Lung (tissue), 16 donors: ENCODE data around the gene RFK. TPM values are rescaled to one million over a fixed set of nuclear protein-coding genes. Genes with fewer than 3 reads are reported as not detected.

Source experiments
- ATAC-seq: fragments of 200-7000 bp; cut with Tn5 transposase; one replicate; pipeline ENCODE4 v1.9.1; 2020; ENCODE audit warnings: moderate number of reproducible peaks; ENCODE audit not compliant: insufficient read depth, low FRiP score
- DNase-seq, 3 donors: peaks; one replicate each; pipeline ENCODE4 v3.0.0-alpha.2; 2013 to 2017
- H3K27ac ChIP-seq, 2 donors: one replicate each; pipeline ENCODE4 v1.5.1; 2013; ENCODE audit warnings: mild to moderate bottlenecking in 2 of 2, moderate library complexity in 2 of 2, control low read depth in 1 of 2, inconsistent platforms in 1 of 2, low read depth in 1 of 2, low read length in 1 of 2
- H3K27me3 ChIP-seq, 3 donors: one replicate each; pipeline ENCODE4 v1.5.1; 2013; ENCODE audit warnings: low read length in 2 of 3; ENCODE audit not compliant: control insufficient read depth in 3 of 3, insufficient read depth in 3 of 3
- H3K36me3 ChIP-seq, 4 donors: one replicate each; pipeline ENCODE4 v1.5.1; 2013; ENCODE audit warnings: low read length in 4 of 4, mild to moderate bottlenecking in 1 of 4, moderate library complexity in 1 of 4; ENCODE audit not compliant: control insufficient read depth in 4 of 4, insufficient read depth in 4 of 4
- H3K4me1 ChIP-seq, 5 donors: one replicate each; pipeline ENCODE4 v1.5.1; 2013; ENCODE audit warnings: low read length in 5 of 5, mild to moderate bottlenecking in 2 of 5, moderate library complexity in 1 of 5; ENCODE audit not compliant: control insufficient read depth in 5 of 5, insufficient read depth in 5 of 5
- H3K4me3 ChIP-seq: one replicate; pipeline ENCODE4 v1.5.1; 2013; ENCODE audit warnings: mild to moderate bottlenecking, control low read depth, moderate library complexity
- H3K9ac ChIP-seq, 2 donors: one replicate each; pipeline ENCODE4 v1.5.1; 2013; ENCODE audit warnings: low read length in 2 of 2, control low read depth in 1 of 2; ENCODE audit not compliant: insufficient read depth in 1 of 2
- H3K9me3 ChIP-seq, 4 donors: one replicate each; pipeline ENCODE4 v1.5.1; 2013; ENCODE audit warnings: low read length in 3 of 4, mild to moderate bottlenecking in 1 of 4, moderate library complexity in 1 of 4; ENCODE audit not compliant: control insufficient read depth in 4 of 4, insufficient read depth in 3 of 4
- CTCF ChIP-seq: IDR thresholded peaks from 2 replicates; pipeline ENCODE4 v1.5.1; 2012; ENCODE audit warnings: mild to moderate bottlenecking; ENCODE audit errors: control extremely low read depth, extremely low read depth
- WGBS, 2 donors: extraction: QIAGEN DNeasy Blood & Tissue Kit; methylation state at CpG; one replicate each; pipeline ENCODE4 v1.1.7; 2013; 5-methylcytosine and 5-hydroxymethylcytosine counted together
- long read RNA-seq, 5 donors: transcript quantifications; one replicate each; lab custom pipeline, GENCODE V29; 2026
- polyA plus RNA-seq, 2 donors: library from polyadenylated mRNA; stranded (reverse); fragments of 200-250 nt; gene quantifications; one replicate each; pipeline ENCODE4 v1.2.1, GENCODE V29; 2013
- total RNA-seq, 2 donors: library from RNA; depleted of rRNA in 1 of 2; stranded (reverse); fragments of >200 nt in 1 of 2; gene quantifications; one replicate each; pipeline ENCODE4 v1.2.1, GENCODE V29; 2014 to 2021
- donor health status: control.
- donor health status: control.
- donor health status: Bipolar disorder and iron deficiency.
- donor health status: healthy.
- donor health status: DM: yes; HTN: yes; CAD: no.

Gene RFK
- total RNA-seq: 10 to 100 TPM; 15.0 to 17.4 TPM
- polyA plus RNA-seq: 10 to 100 TPM in 1 of 2 donors, 1 to 10 TPM in 1; 9.3 to 16.0 TPM
- long read RNA-seq, donor 1, transcript RFK-201 (4 exons, 2,684 nt): major isoform, 9 of 10 reads
- long read RNA-seq, donor 1, partial matches to known transcripts: 0 of 10 reads
- long read RNA-seq, donor 1, other reads (novel, unspliced or antisense): 0 of 10 reads
- long read RNA-seq, donor 2, transcript RFK-201 (4 exons, 2,684 nt): major isoform, 6 of 7 reads
- long read RNA-seq, donor 2, partial matches to known transcripts: 0 of 7 reads
- long read RNA-seq, donor 2, other reads (novel, unspliced or antisense): 0 of 7 reads
- long read RNA-seq, donor 3, transcript RFK-201 (4 exons, 2,684 nt): major isoform, 5 of 11 reads
- long read RNA-seq, donor 3, partial matches to known transcripts: 6 of 11 reads
- long read RNA-seq, donor 3, other reads (novel, unspliced or antisense): 0 of 11 reads
- long read RNA-seq, donor 4, partial matches to known transcripts: 0 of 4 reads
- long read RNA-seq, donor 4, other reads (novel, unspliced or antisense): 0 of 4 reads
- long read RNA-seq, donor 5, transcript RFK-201 (4 exons, 2,684 nt): major isoform, 14 of 14 reads
- long read RNA-seq, donor 5, partial matches to known transcripts: 0 of 14 reads
- long read RNA-seq, donor 5, other reads (novel, unspliced or antisense): 0 of 14 reads

DNA sequence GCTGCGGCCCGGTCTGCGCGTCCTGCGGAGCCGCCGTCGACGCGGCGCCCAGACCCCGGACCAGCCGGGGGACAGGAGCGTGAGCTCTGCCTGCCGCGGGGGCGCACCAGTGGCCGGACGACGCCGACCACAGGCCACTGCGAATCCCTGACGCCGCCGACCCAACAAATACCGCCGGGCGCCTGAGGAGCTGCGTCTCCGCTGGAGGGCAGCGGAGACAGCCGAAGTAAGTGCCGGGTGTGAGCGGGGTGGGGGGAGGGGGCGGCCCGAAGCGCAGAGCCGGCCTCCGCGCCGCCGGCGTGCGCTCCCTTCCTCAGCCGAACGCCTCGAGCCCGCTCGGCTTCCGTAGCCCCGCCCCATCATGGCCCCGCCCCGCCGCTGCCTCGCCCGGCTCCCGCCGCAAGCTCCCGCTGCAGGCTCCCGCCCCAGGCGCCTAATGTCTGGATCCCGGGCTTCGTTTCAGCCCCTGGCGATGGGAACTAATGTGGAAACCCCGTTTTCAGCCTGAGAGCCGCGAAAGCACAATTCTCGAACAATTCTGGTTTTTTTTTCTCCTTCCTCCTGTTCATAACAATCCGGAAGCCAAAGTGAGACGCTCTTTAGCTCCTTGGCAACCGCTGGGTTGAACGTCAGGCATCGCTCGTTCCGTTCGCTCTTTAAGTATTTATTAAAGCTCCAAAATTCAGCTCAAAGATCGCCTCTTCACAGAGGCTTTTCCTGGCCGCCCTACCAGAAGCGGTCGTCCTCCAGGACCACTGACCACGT, at the start of gene RFK:
Gene RFK (minus strand): TSS at position 232 of the 765 bp plus-strand sequence. CDS start 255 bp downstream, outside the sequence.
- peak within 1 kb of the TSS; percentile 95 to 96 for H3K27ac ChIP-seq
- DNase-seq: peak; percentile 95 to 98 (median 97)
- 0% methylated on average over 76 to 81 of the region's 81 CpGs for WGBS, 2 donors
- H3K27me3 ChIP-seq: no peaks in the 10 kb centered on the region
- H3K9ac ChIP-seq: peak within 1 kb of the TSS; percentile 84 to 91
- no peaks in the 10 kb centered on the region for H3K9me3 ChIP-seq
- peaks cover 0 to 8% (median 4%) of the 10 kb centered on the region in 5 donors for H3K4me1 ChIP-seq
- no peak for TF ChIP-seq CTCF
- peak; percentile 97 for ATAC-seq
- H3K4me3 ChIP-seq: peak within 1 kb of the TSS; percentile 80
- peaks cover 0 to 4% (median 2%) of the 10 kb centered on the region in 4 donors for H3K36me3 ChIP-seq

DNA sequence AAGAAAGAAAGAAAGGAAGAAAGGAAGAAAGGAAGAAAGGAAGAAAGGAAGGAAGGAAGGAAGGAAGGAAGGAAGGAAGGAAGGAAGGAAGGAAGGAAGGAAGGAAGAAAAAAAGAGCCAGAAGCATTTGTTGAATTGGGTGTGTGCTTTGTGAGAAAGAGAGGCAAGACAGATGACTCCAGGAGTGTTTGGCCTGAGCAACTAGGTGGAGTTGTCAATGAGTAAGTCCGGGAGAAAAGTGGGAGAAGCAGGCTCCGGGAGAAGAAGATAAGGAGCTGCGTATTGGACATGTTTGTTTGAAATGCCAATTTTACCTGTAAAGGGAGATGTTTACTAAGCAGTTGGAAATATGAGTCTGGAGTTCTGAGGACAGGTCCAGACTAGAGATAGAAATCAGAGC, 49.7 kb upstream of the RFK start:
- H3K9me3 ChIP-seq: no peaks in the 10 kb centered on the region
- no peaks in the 10 kb centered on the region for H3K36me3 ChIP-seq
- 74 to 89% methylated on average over 3 of the region's 3 CpGs for WGBS, 2 donors
- H3K27ac ChIP-seq: no peak overlapping the region
- H3K9ac ChIP-seq: no peak overlapping the region
- TF ChIP-seq CTCF: no peak
- no peak for ATAC-seq
- H3K4me1 ChIP-seq: peaks cover 0 to 5% (median 0%) of the 10 kb centered on the region in 5 donors
- DNase-seq: no peak
- H3K4me3 ChIP-seq: no peak overlapping the region
- no peaks in the 10 kb centered on the region for H3K27me3 ChIP-seq

GRCh38 chr9:76441551-76442322, 47.5 kb upstream of the RFK start:
- no peaks in the 10 kb centered on the region for H3K36me3 ChIP-seq

More at GRCh38 chr9:76441551-76442322, 47.5 kb upstream of the RFK start:
- DNase-seq (no peak), ATAC-seq (no peak)
- H3K9ac ChIP-seq: no peak overlapping the region
- H3K4me1 ChIP-seq: peaks cover 0 to 5% (median 0%) of the 10 kb centered on the region in 5 donors
- no peak overlapping the region for H3K27ac ChIP-seq
- TF ChIP-seq CTCF: no peak
- H3K27me3 ChIP-seq: no peaks in the 10 kb centered on the region
- 88 to 92% methylated on average over 10 of the region's 10 CpGs for WGBS, 2 donors
- H3K4me3 ChIP-seq: no peak overlapping the region
- H3K9me3 ChIP-seq: no peaks in the 10 kb centered on the region
